ENCODE measurements around the gene TMPRSS4. TPM values are rescaled to one million over a fixed set of nuclear protein-coding genes. Genes with fewer than 3 reads are reported as not detected.

TMPRSS4 gene
- total and polyA plus RNA-seq, 2 of the 4 experiments (the other 2 are of a cell fraction) = not detected

GRCh38 chr11:118145285-118146227 is 68.7 kb downstream of the TMPRSS4 start:
- ChIA-PET CTCF (interaction anchor here (1.5 kb wide), 1 partner anchor 26 kb away, joined by 4 read pairs; no protein-coding TSS in a partner anchor), POLR2A (ENCODE audit: unreplicated experiment) (no interaction called here)
- TF ChIP-seq POLR2A (IDR thresholded peaks at IDR 0.05; ENCODE audit: low read depth, low read length) = 0 out of 2 replicates have a peak, but pooled peaks have one; percentile 31
- TF ChIP-seq RAD21 (IDR thresholded peaks at IDR 0.05; ENCODE audit: low read length) = peak; percentile 85
- peak; percentile 69 for TF ChIP-seq SMC3 (IDR thresholded peaks at IDR 0.05; ENCODE audit: low read depth, low read length)
- TF ChIP-seq FOS (IDR thresholded peaks at IDR 0.05; ENCODE audit: low read depth, low read length) = no peak
- peak; percentile 87 for TF ChIP-seq CTCF (conservative IDR thresholded peaks at IDR 0.05; ENCODE audit: low read depth, low read length)
- DNase-seq (peak; percentile 41), ATAC-seq (ENCODE audit: low read depth) (peak; percentile 99)
- Histone ChIP-seq H2AK9ac (replicated peaks; ENCODE audit: low read depth, low read length, poor library complexity) (no peak overlapping the region), H4K5ac (ENCODE audit: low read depth, low read length) (no peak overlapping the region), H2BK5ac (ENCODE audit: low read depth, low read length, poor library complexity, severe bottlenecking) (no peak overlapping the region), H3K36me3 (ENCODE audit: control insufficient read depth, insufficient read depth, low read length) (no peaks in the 10 kb centered on the region), H3K9me1 (ENCODE audit: insufficient read depth, low read length) (no peaks in the 10 kb centered on the region), H3K9ac (ENCODE audit: low read depth, low read length) (no peak overlapping the region), H2BK15ac (ENCODE audit: low read depth, low read length) (no peak overlapping the region), H3K79me1 (ENCODE audit: low read depth in 1 of 2, low read length in 2 of 2) (no peaks in the 10 kb centered on the region), H3K56ac (ENCODE audit: extremely low read depth, insufficient read depth, low read length) (no peak overlapping the region), H4K20me1 (ENCODE audit: insufficient read depth, low read length) (no peaks in the 10 kb centered on the region), H4K91ac (ENCODE audit: insufficient read depth, low read depth, low read length) (no peak overlapping the region), H2AK5ac (ENCODE audit: low read depth, low read length) (no peak overlapping the region), H3K23ac (ENCODE audit: low read depth, low read length) (no peak overlapping the region), H3K9me3 (ENCODE audit: control insufficient read depth, insufficient read depth, low read length) (no peaks in the 10 kb centered on the region), H4K8ac (ENCODE audit: low read depth in 2 of 2, low read length in 2 of 2) (no peak overlapping the region), H3K4ac (ENCODE audit: low read depth, low read length) (no peak overlapping the region), H2BK120ac (ENCODE audit: low read depth, low read length) (no peak overlapping the region), H3K14ac (replicated peaks; ENCODE audit: low read depth, low read length) (no peak overlapping the region), H3K27me3 (ENCODE audit: control insufficient read depth, insufficient read depth, low read length) (peaks cover 36% of the 10 kb centered on the region), H3K4me3 (ENCODE audit: insufficient read depth, low read depth, low read length) (peak overlapping the region; percentile 74), H2BK20ac (ENCODE audit: low read depth, low read length) (no peak overlapping the region), H3K4me1 (ENCODE audit: control insufficient read depth, insufficient read depth, low read length) (no peaks in the 10 kb centered on the region), H2AFZ (replicated peaks; ENCODE audit: low read length, poor library complexity) (peak overlapping the region; percentile 93), H3K18ac (ENCODE audit: low read depth, low read length) (no peak overlapping the region), H3K27ac (ENCODE audit: insufficient read depth, low read length) (no peak overlapping the region), H3K4me2 (ENCODE audit: low read depth, low read length) (peak overlapping the region; percentile 99)
- dilution Hi-C loops (cut with HindIII; ENCODE audit: low sequenced_read_pairs, unreplicated experiment) = no loop called here
- WGBS, 2 experiments (ENCODE audit: extremely low coverage in 2 of 2, insufficient read length in 1 of 2) = 3% methylated on average over 26 of the region's 78 CpGs; no CpG with 5 or more reads in 1 of the 2 experiments
- in situ Hi-C loops (cut with MboI; ENCODE audit: low sequenced_read_pairs) = loop anchor here (10.0 kb wide), 1 partner anchor 209 kb away; the partner anchor contains the start of gene UBE4A
- no TSS peak for BruUV-seq (replicated peaks)
- intact Hi-C loops (cut with micrococcal nuclease) = loop anchor here (1.0 to 5.0 kb wide), 5 partner anchors 26 to 422 kb away; partner anchors contain the start of gene IFT46

Data from IMR-90 (cell line).